ENCODE data around the gene IL21. TPM values are rescaled to one million over a fixed set of nuclear protein-coding genes. Genes with fewer than 3 reads are reported as not detected.
A peak's percentile ranks its signal among the peaks of the same experiment; 100 is the strongest.

The IL21 gene
- total RNA-seq, 1 donor from 2014 or later, result not detected

GRCh38 chr4:122584519-122584918 lies 36.3 kb downstream of the IL21 start:
- Histone ChIP-seq H3K27ac (peak overlapping the region; percentile 64), H3K36me3 (no peaks in the 10 kb centered on the region), H3K27me3 (no peaks in the 10 kb centered on the region), H3K4me1 (peaks cover 24% of the 10 kb centered on the region), H3K4me3 (no peak overlapping the region), H3K9me3 (no peaks in the 10 kb centered on the region)
- intact Hi-C loops (cut with DNase I), result no loop called here
- TF ChIP-seq CTCF (IDR thresholded peaks at IDR 0.05) (no peak), POLR2A (IDR thresholded peaks at IDR 0.05) (no peak), POLR2AphosphoS5 (IDR thresholded peaks at IDR 0.05; ENCODE audit: insufficient read depth in 1 of 2, low read depth in 1 of 2) (no peak)
- no peak for DNase-seq (ENCODE audit: extremely low spot score in 2 of 2)

- intact Hi-C loops (cut with DNase I), result no loop called here
- H3K27ac ChIP-seq, result peak overlapping the region; percentile 64
- H3K36me3 ChIP-seq, result no peaks in the 10 kb centered on the region
- no peak for DNase-seq (ENCODE audit: extremely low spot score in 2 of 2)
- no peaks in the 10 kb centered on the region for H3K27me3 ChIP-seq
- no peaks in the 10 kb centered on the region for H3K9me3 ChIP-seq
- peaks cover 24% of the 10 kb centered on the region for H3K4me1 ChIP-seq
- TF ChIP-seq POLR2A (IDR thresholded peaks at IDR 0.05) (no peak), CTCF (IDR thresholded peaks at IDR 0.05) (no peak), POLR2AphosphoS5 (IDR thresholded peaks at IDR 0.05; ENCODE audit: insufficient read depth in 1 of 2, low read depth in 1 of 2) (peak; percentile 16 to 60)
- H3K4me3 ChIP-seq, result no peak overlapping the region
Measured at GRCh38 chr4:122583906-122584305, 37.0 kb downstream of the IL21 start.

GRCh38 chr4:122577808-122578781 lies 42.8 kb downstream of the IL21 start:
- no peak overlapping the region for H3K27ac ChIP-seq
- H3K4me1 ChIP-seq, result no peaks in the 10 kb centered on the region
- no peaks in the 10 kb centered on the region for H3K27me3 ChIP-seq
- TF ChIP-seq CTCF (IDR thresholded peaks at IDR 0.05) (peak in 2 of 3 experiments; percentile 34 to 55), POLR2AphosphoS5 (IDR thresholded peaks at IDR 0.05; ENCODE audit: insufficient read depth in 1 of 2, low read depth in 1 of 2) (no peak)
- intact Hi-C loops (cut with DNase I), result no loop called here
- H3K36me3 ChIP-seq, result no peaks in the 10 kb centered on the region
- H3K9me3 ChIP-seq, result no peaks in the 10 kb centered on the region
- no peak for DNase-seq (ENCODE audit: extremely low spot score in 2 of 2)
- no peak overlapping the region for H3K4me3 ChIP-seq

- no peak overlapping the region for H3K27ac ChIP-seq
- DNase-seq (ENCODE audit: extremely low spot score in 2 of 2), result no peak
Measured at GRCh38 chr4:122577189-122577553, 43.7 kb downstream of the IL21 start.

More at GRCh38 chr4:122577189-122577553, 43.7 kb downstream of the IL21 start:
- Histone ChIP-seq H3K9me3 (no peaks in the 10 kb centered on the region), H3K4me3 (no peak overlapping the region), H3K4me1 (no peaks in the 10 kb centered on the region), H3K27me3 (no peaks in the 10 kb centered on the region), H3K36me3 (no peaks in the 10 kb centered on the region)
- TF ChIP-seq CTCF (IDR thresholded peaks at IDR 0.05) (no peak), POLR2A (IDR thresholded peaks at IDR 0.05) (no peak), POLR2AphosphoS5 (IDR thresholded peaks at IDR 0.05; ENCODE audit: insufficient read depth in 1 of 2, low read depth in 1 of 2) (no peak)
- intact Hi-C loops (cut with DNase I), result no loop called here

Measured in vagina (tissue), 2 donors.